Thyroid gland (tissue), 4 donors: ENCODE measurements around the gene CMSS1.

ENCODE experiments used
- CTCF ChIP-seq, 6 experiments: fragments of 200-600 bp in 3 of 6; fragments of 450-650 bp in 3 of 6; sonication (generic) in 3 of 6; IDR thresholded peaks; one replicate each; pipeline ENCODE4 v1.5.1; 2016 to 2019; ENCODE audit warnings: antibody characterized with exemption in 6 of 6, mild to moderate bottlenecking in 2 of 6, inconsistent platforms in 1 of 6, moderate library complexity in 1 of 6
- POLR2A ChIP-seq, 2 donors: fragments of 450-650 bp; IDR thresholded peaks; one replicate each; pipeline ENCODE4 v1.6.1; 2017; ENCODE audit warnings: antibody characterized with exemption in 2 of 2, mild to moderate bottlenecking in 2 of 2, moderate library complexity in 1 of 2

GRCh38 chr3:99823723-99824711 lies 6.4 kb downstream of the CMSS1 start:
- TF ChIP-seq CTCF (IDR thresholded peaks at IDR 0.05) (no peak), POLR2A (IDR thresholded peaks at IDR 0.05) (no peak)
